ENCODE data around the gene LGALS7B.
"Not testable (repeated sequence)": the region's sequence is repeated elsewhere in the genome, so short reads cannot be mapped to it uniquely, and the experiment has no call there.

Gene LGALS7B

DNA sequence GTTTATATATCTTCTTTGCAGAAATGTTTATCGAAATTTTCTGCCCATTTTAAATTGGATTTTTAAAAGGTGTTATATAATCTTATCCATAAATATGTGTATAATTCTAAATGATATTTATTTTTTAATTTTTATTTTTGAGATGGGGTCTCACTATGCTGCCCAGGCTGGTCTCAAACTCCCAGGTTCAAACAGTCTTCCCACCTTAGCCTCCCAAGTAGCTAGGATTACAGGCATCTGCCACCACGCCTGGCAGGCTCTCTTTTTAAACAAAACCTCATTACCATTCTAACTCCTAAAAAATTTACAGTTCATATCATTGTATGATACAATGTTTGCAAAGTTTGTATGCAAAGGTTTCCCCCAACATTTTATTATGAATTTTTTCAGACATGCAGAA is 7.2 kb downstream of the LGALS7B start:
- no peaks in the 10 kb centered on the region for H3K36me3 ChIP-seq (ENCODE audit: low read depth)
- H3K27me3 ChIP-seq (ENCODE audit: insufficient read depth, poor library complexity, severe bottlenecking) = no peaks in the 10 kb centered on the region
- no peak for DNase-seq (ENCODE audit: low spot score)
- H3K4me3 ChIP-seq (ENCODE audit: severe bottlenecking) = no peak overlapping the region
- TF ChIP-seq, protein P1, sequence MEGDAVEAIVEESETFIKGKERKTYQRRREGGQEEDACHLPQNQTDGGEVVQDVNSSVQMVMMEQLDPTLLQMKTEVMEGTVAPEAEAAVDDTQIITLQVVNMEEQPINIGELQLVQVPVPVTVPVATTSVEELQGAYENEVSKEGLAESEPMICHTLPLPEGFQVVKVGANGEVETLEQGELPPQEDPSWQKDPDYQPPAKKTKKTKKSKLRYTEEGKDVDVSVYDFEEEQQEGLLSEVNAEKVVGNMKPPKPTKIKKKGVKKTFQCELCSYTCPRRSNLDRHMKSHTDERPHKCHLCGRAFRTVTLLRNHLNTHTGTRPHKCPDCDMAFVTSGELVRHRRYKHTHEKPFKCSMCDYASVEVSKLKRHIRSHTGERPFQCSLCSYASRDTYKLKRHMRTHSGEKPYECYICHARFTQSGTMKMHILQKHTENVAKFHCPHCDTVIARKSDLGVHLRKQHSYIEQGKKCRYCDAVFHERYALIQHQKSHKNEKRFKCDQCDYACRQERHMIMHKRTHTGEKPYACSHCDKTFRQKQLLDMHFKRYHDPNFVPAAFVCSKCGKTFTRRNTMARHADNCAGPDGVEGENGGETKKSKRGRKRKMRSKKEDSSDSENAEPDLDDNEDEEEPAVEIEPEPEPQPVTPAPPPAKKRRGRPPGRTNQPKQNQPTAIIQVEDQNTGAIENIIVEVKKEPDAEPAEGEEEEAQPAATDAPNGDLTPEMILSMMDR (IDR thresholded peaks at IDR 0.05; ENCODE audit: poor library complexity, severe bottlenecking) = no peak
- H3K27ac ChIP-seq (ENCODE audit: poor library complexity, severe bottlenecking) = no peak overlapping the region
- ATAC-seq (ENCODE audit: low read depth) = no peak
- no peaks in the 10 kb centered on the region for H3K9me3 ChIP-seq (ENCODE audit: severe bottlenecking)
- peaks cover 27% of the 10 kb centered on the region for H3K4me1 ChIP-seq (ENCODE audit: insufficient read depth, poor library complexity, severe bottlenecking)

DNA sequence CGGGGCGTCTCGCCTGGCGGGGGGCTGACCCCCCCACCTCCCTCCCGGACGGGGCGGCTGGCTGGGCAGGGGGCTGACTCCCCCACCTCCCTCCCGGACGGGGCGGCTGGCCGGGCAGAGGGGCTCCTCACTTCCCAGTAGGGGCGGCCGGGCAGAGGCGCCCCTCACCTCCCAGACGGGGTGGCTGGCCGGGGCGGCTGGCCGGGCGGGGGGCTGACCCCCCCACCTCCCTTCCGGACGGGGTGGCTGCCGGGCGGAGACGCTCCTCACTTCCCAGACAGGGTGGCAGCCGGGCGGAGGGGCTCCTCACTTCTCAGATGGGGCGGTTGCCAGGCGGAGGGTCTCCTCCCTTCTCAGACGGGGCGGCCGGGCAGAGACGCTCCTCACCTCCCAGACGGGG is 8.8 kb downstream of the LGALS7B start:
- not testable (repeated sequence) for H3K36me3 ChIP-seq (ENCODE audit: low read depth); H3K27me3 ChIP-seq (ENCODE audit: insufficient read depth, poor library complexity, severe bottlenecking); H3K9me3 ChIP-seq (ENCODE audit: severe bottlenecking); H3K27ac ChIP-seq (ENCODE audit: poor library complexity, severe bottlenecking); DNase-seq (ENCODE audit: low spot score); ATAC-seq (ENCODE audit: low read depth); H3K4me3 ChIP-seq (ENCODE audit: severe bottlenecking)
- peaks cover 22% of the 10 kb centered on the region for H3K4me1 ChIP-seq (ENCODE audit: insufficient read depth, poor library complexity, severe bottlenecking)

- no peaks in the 10 kb centered on the region for H3K36me3 ChIP-seq (ENCODE audit: low read depth)
- H3K27ac ChIP-seq (ENCODE audit: poor library complexity, severe bottlenecking) = peak overlapping the region; percentile 53
- no peaks in the 10 kb centered on the region for H3K27me3 ChIP-seq (ENCODE audit: insufficient read depth, poor library complexity, severe bottlenecking)
- ATAC-seq (ENCODE audit: low read depth) (peak; percentile 30; the same call in 2 of the 3 replicates), DNase-seq (ENCODE audit: low spot score) (no peak)
- H3K9me3 ChIP-seq (ENCODE audit: severe bottlenecking) = no peaks in the 10 kb centered on the region
- H3K4me1 ChIP-seq (ENCODE audit: insufficient read depth, poor library complexity, severe bottlenecking) = peaks cover 13% of the 10 kb centered on the region
- H3K4me3 ChIP-seq (ENCODE audit: severe bottlenecking) = no peak overlapping the region
- TF ChIP-seq, protein P1 (IDR thresholded peaks at IDR 0.05; ENCODE audit: poor library complexity, severe bottlenecking) = no peak
Observed at GRCh38 chr19:38799104-38799503, 10.1 kb downstream of the LGALS7B start.

DNA sequence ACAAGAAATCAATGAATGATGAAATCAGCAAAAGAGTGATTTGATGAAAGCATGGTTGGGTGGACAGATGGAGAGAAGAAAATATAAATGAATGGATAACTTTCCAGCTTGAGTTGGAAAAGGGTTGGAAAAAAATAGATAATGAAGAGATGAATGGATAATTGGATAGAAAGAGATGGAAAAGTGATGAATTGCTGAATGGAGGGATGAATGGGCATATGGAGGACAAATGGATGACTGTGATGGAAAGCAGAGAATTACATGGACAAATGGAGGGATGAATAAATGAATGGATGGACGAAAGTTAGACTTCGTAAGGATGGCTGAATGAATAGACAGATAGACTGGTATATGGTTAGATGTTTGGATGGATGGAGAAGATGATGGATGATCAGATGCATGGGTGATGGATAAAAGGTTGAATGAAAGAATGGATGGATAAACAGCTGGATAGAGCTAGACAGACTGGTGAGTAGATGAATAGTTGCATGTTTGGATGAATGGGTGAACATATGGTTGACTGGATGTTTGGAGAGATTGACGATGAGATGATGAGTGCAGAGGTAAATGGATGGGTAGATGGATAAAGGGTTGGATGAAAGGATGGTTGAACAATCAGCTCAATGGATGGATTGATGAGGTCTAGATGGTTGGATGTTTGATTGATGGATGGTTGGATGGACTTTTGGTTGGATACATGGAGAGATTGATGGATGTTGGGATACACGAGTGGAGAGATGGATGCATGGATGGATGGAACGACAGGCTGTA is 11.8 kb downstream of the LGALS7B start:
- H3K27ac ChIP-seq (ENCODE audit: poor library complexity, severe bottlenecking) = peak overlapping the region; percentile 53
- H3K27me3 ChIP-seq (ENCODE audit: insufficient read depth, poor library complexity, severe bottlenecking) = no peaks in the 10 kb centered on the region
- H3K9me3 ChIP-seq (ENCODE audit: severe bottlenecking) = no peaks in the 10 kb centered on the region
- H3K4me1 ChIP-seq (ENCODE audit: insufficient read depth, poor library complexity, severe bottlenecking) = peaks cover 17% of the 10 kb centered on the region
- TF ChIP-seq, protein P1 (IDR thresholded peaks at IDR 0.05; ENCODE audit: poor library complexity, severe bottlenecking) = no peak
- DNase-seq (ENCODE audit: low spot score) = no peak
- ATAC-seq (ENCODE audit: low read depth) = no peak
- H3K4me3 ChIP-seq (ENCODE audit: severe bottlenecking) = no peak overlapping the region
- H3K36me3 ChIP-seq (ENCODE audit: low read depth) = no peaks in the 10 kb centered on the region

GRCh38 chr19:38801359-38802095 is 12.5 kb downstream of the LGALS7B start:
- H3K27me3 ChIP-seq (ENCODE audit: insufficient read depth, poor library complexity, severe bottlenecking) = no peaks in the 10 kb centered on the region
- TF ChIP-seq, protein P1 (IDR thresholded peaks at IDR 0.05; ENCODE audit: poor library complexity, severe bottlenecking) = no peak
- H3K27ac ChIP-seq (ENCODE audit: poor library complexity, severe bottlenecking) = no peak overlapping the region
- no peaks in the 10 kb centered on the region for H3K36me3 ChIP-seq (ENCODE audit: low read depth)
- no peaks in the 10 kb centered on the region for H3K9me3 ChIP-seq (ENCODE audit: severe bottlenecking)
- H3K4me1 ChIP-seq (ENCODE audit: insufficient read depth, poor library complexity, severe bottlenecking) = peaks cover 17% of the 10 kb centered on the region
- no peak for ATAC-seq (ENCODE audit: low read depth)
- no peak for DNase-seq (ENCODE audit: low spot score)
- H3K4me3 ChIP-seq (ENCODE audit: severe bottlenecking) = no peak overlapping the region
